Thyroid gland (tissue), 4 donors: ENCODE data around the gene ZC3H10. TPM values are rescaled to one million over a fixed set of nuclear protein-coding genes. Genes with fewer than 3 reads are reported as not detected.
"Not testable (repeated sequence)": the region's sequence is repeated elsewhere in the genome, so short reads cannot be mapped to it uniquely, and the experiment has no call there.

Source experiments
- DNase-seq, 2 donors: peaks; one replicate each; pipeline ENCODE4 v3.0.0-alpha.2; 2019
- H3K27ac ChIP-seq, 3 donors: fragments of 200-600 bp; sonication (generic); 1 replicate in 2 of 3; 2 replicates in 1 of 3; pipeline ENCODE4 v1.5.1; 2016 to 2019; ENCODE audit warnings: mild to moderate bottlenecking in 1 of 3, moderate library complexity in 1 of 3
- H3K27me3 ChIP-seq: fragments of 200-600 bp; sonication (generic); one replicate; pipeline ENCODE4 v1.5.1; 2019
- H3K36me3 ChIP-seq, 2 donors: fragments of 200-600 bp; sonication (generic); one replicate each; pipeline ENCODE4 v1.5.1; 2016 to 2019
- H3K4me1 ChIP-seq, 2 donors: fragments of 200-600 bp; sonication (generic); one replicate each; pipeline ENCODE4 v1.5.1; 2017 to 2019
- H3K4me3 ChIP-seq, 3 donors: fragments of 200-600 bp; sonication (generic); replicated peaks in 1 of 3; 1 replicate in 2 of 3; 2 replicates in 1 of 3; pipeline ENCODE4 v1.5.1; 2016; ENCODE audit warnings: mild to moderate bottlenecking in 1 of 3
- H3K9me3 ChIP-seq: fragments of 200-600 bp; sonication (generic); one replicate; pipeline ENCODE4 v1.5.1; 2017
- POLR2A ChIP-seq, 2 donors: fragments of 450-650 bp; IDR thresholded peaks; one replicate each; pipeline ENCODE4 v1.6.1; 2017; ENCODE audit warnings: antibody characterized with exemption in 2 of 2, mild to moderate bottlenecking in 2 of 2, moderate library complexity in 1 of 2
- WGBS, 2 donors: methylation state at CpG; one replicate each; pipeline ENCODE4 v1.1.5; 2017; 5-methylcytosine and 5-hydroxymethylcytosine counted together
- intact Hi-C: fragments of 100-400 bp; cut with DNase I; formaldehyde crosslinking; loops from one replicate; pipeline ENCODE4 v1.15.1; 2023
- total RNA-seq, 4 donors: library from RNA; depleted of rRNA; stranded (reverse); fragments of >200 nt; gene quantifications; one replicate each; pipeline ENCODE4 v1.2.3, GENCODE V29; 2016
- TF ChIP-seq, protein P1 (sequence below), 6 experiments: fragments of 200-600 bp in 3 of 6; fragments of 450-650 bp in 3 of 6; sonication (generic) in 3 of 6; IDR thresholded peaks; one replicate each; pipeline ENCODE4 v1.5.1; 2016 to 2019; ENCODE audit warnings: antibody characterized with exemption in 6 of 6, mild to moderate bottlenecking in 2 of 6, inconsistent platforms in 1 of 6, moderate library complexity in 1 of 6

The ZC3H10 gene
- total RNA-seq, 4 donors from 2014 or later, result 4.7 to 7.7 (median 5.6) TPM

GRCh38 chr12:56115329-56115728 lies 2.7 kb upstream of the ZC3H10 start:
- WGBS, 2 donors, result 47 to 53% methylated on average over 10 of the region's 10 CpGs
- peaks cover 14 to 18% of the 10 kb centered on the region in 2 donors for H3K4me1 ChIP-seq
- no peak for TF ChIP-seq POLR2A (IDR thresholded peaks at IDR 0.05)
- TF ChIP-seq, protein P1, sequence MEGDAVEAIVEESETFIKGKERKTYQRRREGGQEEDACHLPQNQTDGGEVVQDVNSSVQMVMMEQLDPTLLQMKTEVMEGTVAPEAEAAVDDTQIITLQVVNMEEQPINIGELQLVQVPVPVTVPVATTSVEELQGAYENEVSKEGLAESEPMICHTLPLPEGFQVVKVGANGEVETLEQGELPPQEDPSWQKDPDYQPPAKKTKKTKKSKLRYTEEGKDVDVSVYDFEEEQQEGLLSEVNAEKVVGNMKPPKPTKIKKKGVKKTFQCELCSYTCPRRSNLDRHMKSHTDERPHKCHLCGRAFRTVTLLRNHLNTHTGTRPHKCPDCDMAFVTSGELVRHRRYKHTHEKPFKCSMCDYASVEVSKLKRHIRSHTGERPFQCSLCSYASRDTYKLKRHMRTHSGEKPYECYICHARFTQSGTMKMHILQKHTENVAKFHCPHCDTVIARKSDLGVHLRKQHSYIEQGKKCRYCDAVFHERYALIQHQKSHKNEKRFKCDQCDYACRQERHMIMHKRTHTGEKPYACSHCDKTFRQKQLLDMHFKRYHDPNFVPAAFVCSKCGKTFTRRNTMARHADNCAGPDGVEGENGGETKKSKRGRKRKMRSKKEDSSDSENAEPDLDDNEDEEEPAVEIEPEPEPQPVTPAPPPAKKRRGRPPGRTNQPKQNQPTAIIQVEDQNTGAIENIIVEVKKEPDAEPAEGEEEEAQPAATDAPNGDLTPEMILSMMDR (IDR thresholded peaks at IDR 0.05), result no peak
- no peaks in the 10 kb centered on the region for H3K9me3 ChIP-seq
- H3K27me3 ChIP-seq, result no peaks in the 10 kb centered on the region
- peak in 1 of 2 donors; percentile 9 for DNase-seq
- H3K36me3 ChIP-seq, result peaks cover 20 to 32% of the 10 kb centered on the region in 2 donors
- intact Hi-C loops, result no loop called here
- peak overlapping the region in 1 of 3 donors; percentile 83 for H3K4me3 ChIP-seq
- peak overlapping the region in 2 of 3 donors; percentile 88 to 93 for H3K27ac ChIP-seq

- no peaks in the 10 kb centered on the region for H3K27me3 ChIP-seq
- TF ChIP-seq, protein P1 (IDR thresholded peaks at IDR 0.05), result peak in 1 of 6 experiments; percentile 34
- peak; percentile 90 to 98 for TF ChIP-seq POLR2A (IDR thresholded peaks at IDR 0.05)
- WGBS, 2 donors, result 0 to 1% methylated on average over 34 of the region's 34 CpGs
- no peaks in the 10 kb centered on the region for H3K9me3 ChIP-seq
- H3K27ac ChIP-seq, result peak within 1 kb of the TSS; percentile 88 to 93 (median 92)
- peak; percentile 94 for DNase-seq
- peaks cover 18 to 29% of the 10 kb centered on the region in 2 donors for H3K36me3 ChIP-seq
- peaks cover 14 to 19% of the 10 kb centered on the region in 2 donors for H3K4me1 ChIP-seq
- peak within 1 kb of the TSS; percentile 11 to 83 (median 59) for H3K4me3 ChIP-seq
- intact Hi-C loops, result no loop called here
These were observed 1.6 kb upstream of the ZC3H10 start, which contains the start of gene RPL41 for GRCh38 chr12:56116267-56117081. RPL41 (plus strand) TSS chr12:56116633.

GRCh38 chr12:56117082-56117706 lies 872 bp upstream of the ZC3H10 start:
- intact Hi-C loops, result not testable (repeated sequence)
- 2% methylated on average over 13 to 15 of the region's 16 CpGs for WGBS, 2 donors
- H3K27ac ChIP-seq, result peak overlapping the region; percentile 88 to 93 (median 92)

DNA sequence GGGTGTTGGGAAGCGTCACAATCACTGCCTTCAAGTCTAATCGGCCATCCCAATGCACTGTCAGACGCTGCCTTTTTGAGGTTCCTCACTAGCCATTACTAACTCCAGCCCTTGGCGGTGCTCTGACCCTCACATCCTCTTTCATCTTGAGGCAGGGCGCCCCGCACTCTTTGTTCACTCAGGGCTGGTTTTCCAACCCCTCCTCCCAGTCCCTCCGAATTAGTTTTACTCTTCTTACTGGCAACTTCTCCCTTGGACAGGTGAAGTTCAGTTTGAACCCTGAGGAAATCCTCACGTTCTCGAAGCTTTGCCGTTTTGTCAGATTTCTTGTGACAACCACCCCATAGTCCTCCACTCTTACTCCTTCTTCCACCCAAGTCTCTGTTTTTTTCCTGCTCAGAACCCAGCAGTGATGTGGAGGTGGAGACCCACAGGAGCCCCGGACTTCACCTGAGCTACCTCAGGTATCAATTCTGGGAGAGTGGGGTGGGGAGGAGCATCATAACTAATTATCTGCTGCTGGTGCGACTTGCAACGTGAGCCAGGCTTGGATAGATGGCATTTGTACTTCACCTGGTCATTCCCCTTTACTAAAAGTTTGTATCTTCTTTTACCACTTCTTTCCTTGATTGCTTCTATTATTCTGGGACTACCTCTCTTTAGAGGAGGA lies 757 bp downstream of the ZC3H10 start:
- TF ChIP-seq, protein P1 (IDR thresholded peaks at IDR 0.05), result no peak
- TF ChIP-seq POLR2A (IDR thresholded peaks at IDR 0.05), result no peak
- Histone ChIP-seq H3K27me3 (no peaks in the 10 kb centered on the region), H3K36me3 (peaks cover 11 to 12% of the 10 kb centered on the region in 2 donors), H3K9me3 (no peaks in the 10 kb centered on the region), H3K4me1 (peaks cover 14 to 19% of the 10 kb centered on the region in 2 donors), H3K4me3 (peak overlapping the region; percentile 56 to 83 (median 61)), H3K27ac (peak overlapping the region; percentile 77 to 94 (median 87))
- DNase-seq, result peak in 1 of 2 donors; percentile 8
- WGBS, 2 donors, result 8 to 9% methylated on average over 13 of the region's 13 CpGs
- intact Hi-C loops, result no loop called here

More at GRCh38 chr12:56117082-56117706, 872 bp upstream of the ZC3H10 start:
- not testable (repeated sequence) for H3K27me3 ChIP-seq, H3K9me3 ChIP-seq
- DNase-seq, result peak; percentile 13 to 14
- H3K4me3 ChIP-seq, result peak overlapping the region; percentile 11 to 83 (median 48)
- H3K36me3 ChIP-seq, result peaks cover 14 to 25% of the 10 kb centered on the region in 2 donors
- H3K4me1 ChIP-seq, result peaks cover 14 to 19% of the 10 kb centered on the region in 2 donors

DNA sequence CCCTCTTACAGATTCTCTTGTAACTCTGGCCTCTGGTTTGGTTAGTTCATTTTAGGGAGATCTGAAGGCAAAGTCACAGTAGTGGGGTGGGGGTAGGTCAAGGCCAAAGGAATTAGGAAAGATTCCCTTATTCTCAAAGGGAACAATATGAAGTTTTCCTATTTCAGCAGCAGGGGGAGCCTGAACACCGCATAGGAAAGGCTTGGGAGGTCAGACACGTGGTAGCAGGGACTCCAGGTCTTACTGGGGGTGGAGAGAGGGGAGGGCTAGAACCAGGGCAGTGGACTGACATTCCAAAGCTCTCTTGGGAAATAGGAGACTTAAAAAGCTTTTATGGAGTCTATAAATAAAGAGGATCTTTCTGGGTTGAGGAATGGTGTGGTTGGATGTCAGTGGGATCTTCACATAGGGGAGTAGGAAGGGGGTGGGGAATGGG lies 1.3 kb downstream of the ZC3H10 start:
- Histone ChIP-seq H3K27me3 (no peaks in the 10 kb centered on the region), H3K9me3 (no peaks in the 10 kb centered on the region), H3K36me3 (peaks cover 11 to 12% of the 10 kb centered on the region in 2 donors), H3K27ac (peak overlapping the region in 2 of 3 donors; percentile 87 to 94), H3K4me3 (peak overlapping the region in 1 of 3 donors; percentile 83), H3K4me1 (peaks cover 18 to 22% of the 10 kb centered on the region in 2 donors)
- no peak for TF ChIP-seq POLR2A (IDR thresholded peaks at IDR 0.05)
- TF ChIP-seq, protein P1 (IDR thresholded peaks at IDR 0.05), result peak; percentile 66 to 96 (median 90)
- DNase-seq, result peak; percentile 82 to 85
- 0% methylated on average over 2 of the region's 2 CpGs for WGBS, 2 donors
- intact Hi-C loops, result no loop called here
